ENCODE results near the gene AJAP1. TPM values are rescaled to one million over a fixed set of nuclear protein-coding genes. Genes with fewer than 3 reads are reported as not detected.
"Not testable (repeated sequence)": the region's sequence is repeated elsewhere in the genome, so short reads cannot be mapped to it uniquely, and the experiment has no call there.

AJAP1 gene
- polyA plus RNA-seq, 5 donors = 0.07 to 0.27 (median 0.19) TPM

DNA sequence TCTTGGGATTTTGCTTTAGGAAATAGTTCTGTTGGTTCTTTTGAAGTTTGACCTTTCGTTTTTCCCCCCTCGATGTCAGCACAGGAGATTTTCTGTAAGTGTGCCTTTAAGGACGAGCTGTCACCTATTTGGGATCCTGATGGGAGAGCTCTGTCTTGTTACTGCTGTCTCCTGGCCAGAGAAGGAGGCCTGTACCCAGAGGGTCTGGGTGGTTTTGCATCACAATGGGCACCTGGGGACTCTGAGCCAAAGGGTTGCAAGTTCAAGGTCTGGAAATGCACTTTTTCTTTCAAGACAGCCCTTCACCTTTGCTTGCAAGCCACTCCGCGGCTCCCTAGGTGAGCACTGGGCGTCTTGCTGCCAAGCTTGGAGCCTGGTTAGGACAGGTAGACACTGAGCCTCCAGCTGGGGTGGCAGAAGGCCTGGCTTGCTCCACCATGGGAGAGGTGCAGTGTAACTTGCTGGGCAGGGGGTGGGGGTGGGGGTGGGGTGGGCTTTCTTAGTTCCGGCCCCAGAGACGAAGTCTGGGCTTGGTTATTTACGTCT is 2.9 kb downstream of the AJAP1 start:
- DNase-seq = no peak

DNA sequence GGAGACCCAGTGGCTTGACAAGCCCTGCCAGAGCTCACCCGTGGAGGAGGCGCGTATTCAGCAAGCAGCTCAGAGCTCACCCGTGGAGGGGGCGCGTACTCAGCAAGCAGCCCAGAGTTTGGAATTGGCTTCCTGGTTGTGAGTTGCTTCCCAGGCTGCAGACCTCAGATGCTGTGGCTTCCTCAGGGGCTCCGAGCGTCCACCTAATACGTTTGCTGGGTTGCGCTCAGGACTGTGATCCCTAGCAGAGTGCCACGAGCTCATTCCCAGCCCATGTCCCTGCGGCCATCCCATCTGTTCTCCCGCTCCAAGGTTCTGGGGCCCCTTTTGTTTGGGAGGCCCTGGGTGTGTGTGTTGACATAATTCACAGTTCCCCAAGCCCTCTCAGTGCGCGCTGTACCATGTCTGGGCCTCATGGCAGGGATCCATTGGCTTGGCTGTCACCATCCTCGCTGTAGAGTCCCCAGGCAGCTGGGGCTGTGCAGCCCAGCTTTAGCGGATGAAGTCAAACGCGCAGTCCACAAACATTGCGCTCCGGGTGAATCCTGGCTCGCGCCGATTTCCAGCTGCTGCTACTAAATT is 3.6 kb downstream of the AJAP1 start:
- DNase-seq = peak in 1 of 2 donors; percentile 32

- no peak for DNase-seq
These were observed 4.5 kb downstream of the AJAP1 start for GRCh38 chr1:4658643-4659628.

DNA sequence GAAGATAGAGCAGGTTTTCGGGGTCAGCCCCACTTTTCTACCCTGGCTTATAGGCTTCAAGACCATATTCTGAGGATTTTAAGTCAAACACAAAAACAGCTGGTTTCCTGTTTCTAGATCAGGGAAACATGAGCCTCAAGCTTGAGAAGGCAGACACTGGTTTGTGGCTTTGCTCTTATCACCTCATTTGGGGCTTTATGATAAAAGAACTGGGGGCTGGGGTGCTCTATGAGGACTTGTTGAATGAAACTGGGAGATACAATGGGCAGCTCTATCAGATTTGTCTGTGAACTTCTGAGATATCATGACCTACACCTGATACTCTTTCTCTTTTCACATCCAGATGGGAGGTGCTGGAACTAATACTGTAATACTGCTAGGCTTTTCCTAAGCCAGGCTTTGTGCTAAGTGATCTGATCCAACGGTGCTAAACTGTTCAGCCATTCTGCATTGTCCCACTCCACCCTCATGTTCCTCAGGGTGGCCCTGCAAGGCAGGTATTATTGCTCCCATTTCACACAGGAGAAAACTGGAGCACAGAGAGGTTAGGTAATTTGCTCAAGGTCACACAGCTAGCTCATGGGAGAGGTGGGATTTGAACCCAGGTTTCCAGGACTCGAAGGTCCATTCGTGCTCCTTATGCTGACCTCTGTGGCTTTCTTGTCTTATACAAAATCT is 6.6 kb downstream of the AJAP1 start:
- no peak for DNase-seq

GRCh38 chr1:4661595-4661917 is 7.1 kb downstream of the AJAP1 start:
- DNase-seq = no peak

GRCh38 chr1:4662168-4662567 is 7.8 kb downstream of the AJAP1 start:
- no peak for DNase-seq

- no peak for DNase-seq
These were observed 8.3 kb downstream of the AJAP1 start for GRCh38 chr1:4662723-4663122.

GRCh38 chr1:4664095-4664494 is 9.7 kb downstream of the AJAP1 start:
- no peak for DNase-seq

GRCh38 chr1:4664606-4665005 is 10.2 kb downstream of the AJAP1 start:
- no peak for DNase-seq

DNA sequence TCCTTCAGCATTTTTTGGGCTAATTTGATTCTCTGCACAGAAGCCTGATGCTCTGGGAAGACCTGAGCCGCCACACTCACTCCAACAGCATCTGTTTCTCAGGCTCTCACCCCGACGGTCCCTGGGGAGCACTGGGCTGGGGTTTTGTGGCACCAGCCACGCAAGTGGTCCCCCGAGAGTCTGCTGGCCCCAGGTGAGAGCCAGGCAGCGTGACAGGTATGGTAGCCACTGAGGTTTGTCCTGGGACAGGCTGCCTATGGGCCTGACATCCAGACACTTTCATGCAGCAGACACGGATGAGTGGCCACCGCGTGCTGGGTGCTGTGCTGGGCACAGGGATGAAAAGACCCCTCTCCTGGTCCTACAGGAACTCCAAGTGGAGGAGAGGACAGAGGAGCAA is 11.0 kb downstream of the AJAP1 start:
- no peak for DNase-seq

DNA sequence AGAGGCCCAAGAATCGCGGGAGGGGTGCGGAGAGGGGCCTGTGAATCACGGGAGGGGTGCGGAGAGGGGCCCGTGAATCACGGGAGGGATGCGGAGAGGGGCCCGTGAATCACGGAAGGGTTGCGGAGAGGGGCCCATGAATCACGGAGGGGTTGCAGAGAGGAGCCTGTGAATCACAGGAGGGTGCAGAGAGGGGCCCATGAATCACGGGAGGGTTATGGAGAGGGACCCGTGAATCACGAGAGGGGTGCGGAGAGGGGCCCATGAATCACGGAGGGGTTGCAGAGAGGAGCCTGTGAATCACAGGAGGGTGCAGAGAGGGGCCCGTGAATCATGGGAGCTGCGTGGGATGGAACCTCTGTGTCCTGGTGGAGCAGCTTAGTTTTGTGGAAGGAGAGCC is 12.3 kb downstream of the AJAP1 start:
- not testable (repeated sequence) for DNase-seq

- DNase-seq = no peak
These were observed 14.6 kb downstream of the AJAP1 start for GRCh38 chr1:4668743-4669700.

GRCh38 chr1:4670265-4670664 is 15.9 kb downstream of the AJAP1 start:
- no peak for DNase-seq

- no peak for DNase-seq
These were observed 17.4 kb downstream of the AJAP1 start for GRCh38 chr1:4671828-4672227.

GRCh38 chr1:4673494-4673893 is 19.1 kb downstream of the AJAP1 start:
- DNase-seq = no peak

GRCh38 chr1:4674117-4674516 is 19.7 kb downstream of the AJAP1 start:
- DNase-seq = no peak

GRCh38 chr1:4674676-4675075 is 20.3 kb downstream of the AJAP1 start:
- no peak for DNase-seq

GRCh38 chr1:4675454-4676186 is 21.2 kb downstream of the AJAP1 start:
- no peak for DNase-seq

GRCh38 chr1:4676253-4676652 is 21.8 kb downstream of the AJAP1 start:
- DNase-seq = no peak

GRCh38 chr1:4677608-4678007 is 23.2 kb downstream of the AJAP1 start:
- DNase-seq = no peak
